SK-N-SH treated with all-trans-retinoic acid at 6 μM for 48 hours (cell line): Measurements from ENCODE around the gene DOCK1.

Experiments used
- CREB5 ChIP-seq: fragments of 250-450 bp; sonication (Bioruptor Pico); IDR thresholded peaks from 2 replicates; pipeline ENCODE4 v1.5.1; 2020; ENCODE audit warnings: low read depth, mild to moderate bottlenecking, moderate library complexity
- RARB ChIP-seq: fragments of 250-450 bp; sonication (Bioruptor Pico); IDR thresholded peaks from 2 replicates; pipeline ENCODE4 v1.8.0; 2021; ENCODE audit warnings: mild to moderate bottlenecking, moderate library complexity
- ZFP3 ChIP-seq: fragments of 250-450 bp; sonication (Bioruptor Pico); IDR thresholded peaks from 2 replicates; pipeline ENCODE4 v1.5.0; 2020; ENCODE audit warnings: mild to moderate bottlenecking, moderate library complexity

DNA sequence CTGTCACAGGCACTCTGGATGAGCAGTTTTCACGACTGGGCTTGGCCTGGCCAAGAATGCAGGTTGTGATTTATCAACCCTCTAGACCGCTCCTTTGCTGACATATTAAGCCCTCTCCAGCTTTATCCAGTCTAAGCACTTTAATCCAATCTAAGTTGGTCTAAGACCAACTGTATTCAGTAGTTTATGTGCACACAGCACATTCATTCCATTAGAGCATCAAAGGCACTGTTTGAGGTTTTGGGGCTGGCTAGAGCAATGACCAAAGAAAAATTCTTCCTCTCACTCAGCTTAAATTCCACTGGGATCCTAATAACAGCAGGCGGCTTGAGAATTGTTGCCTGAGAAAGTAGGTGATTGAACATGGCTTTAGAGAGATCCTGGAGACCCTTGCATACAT lies 467.1 kb downstream of the DOCK1 start:
- no peak for TF ChIP-seq CREB5 (CRISPR knock-in tag)
- TF ChIP-seq ZFP3: no peak
- TF ChIP-seq RARB (CRISPR knock-in tag): no peak
